Stimulated activated CD4-positive, alpha-beta T cell treated with anti-CD3 and anti-CD28 coated beads, Interleukin-4, amount 100 ng/mL, for 48 hours (primary cell): ENCODE data around the gene DACH2.
"Not testable (repeated sequence)": the region's sequence is repeated elsewhere in the genome, so short reads cannot be mapped to it uniquely, and the experiment has no call there.

ENCODE experiments used
- DNase-seq, 2 donors: peaks; one replicate each; pipeline ENCODE4 v3.0.0-alpha.2; 2020; ENCODE audit warnings: low read depth in 2 of 2

DACH2 gene

GRCh38 chrX:86148024-86148511 lies at the start of gene DACH2:
DACH2 (plus strand) TSS chrX:86148451.
- peak; percentile 26 to 27 for DNase-seq

- no peak for DNase-seq
Observed at GRCh38 chrX:86102341-86102740, 45.9 kb upstream of the DACH2 start.

- DNase-seq: no peak
Observed at GRCh38 chrX:86103061-86103460, 45.2 kb upstream of the DACH2 start.

GRCh38 chrX:86104526-86104925 lies 43.7 kb upstream of the DACH2 start:
- DNase-seq: no peak

- DNase-seq: no peak
Observed at GRCh38 chrX:86121916-86122315, 26.3 kb upstream of the DACH2 start.

GRCh38 chrX:86133761-86134160 lies 14.5 kb upstream of the DACH2 start:
- no peak for DNase-seq

GRCh38 chrX:86137071-86137470 lies 11.2 kb upstream of the DACH2 start:
- no peak for DNase-seq

- DNase-seq: no peak
Observed at GRCh38 chrX:86141786-86142185, 6.5 kb upstream of the DACH2 start.

GRCh38 chrX:86146102-86146501 lies 2.1 kb upstream of the DACH2 start:
- DNase-seq: no peak

GRCh38 chrX:86148594-86148993 lies 343 bp downstream of the DACH2 start:
- no peak for DNase-seq

GRCh38 chrX:86149119-86149518 lies 868 bp downstream of the DACH2 start:
- no peak for DNase-seq

- no peak for DNase-seq
Observed at GRCh38 chrX:86154553-86154952, 6.3 kb downstream of the DACH2 start.

- DNase-seq: no peak
Observed at GRCh38 chrX:86171366-86171765, 23.1 kb downstream of the DACH2 start.

GRCh38 chrX:86178906-86179305 lies 30.7 kb downstream of the DACH2 start:
- DNase-seq: no peak

- not testable (repeated sequence) for DNase-seq
Observed at GRCh38 chrX:86181325-86181724, 33.1 kb downstream of the DACH2 start.

GRCh38 chrX:86192827-86193226 lies 44.6 kb downstream of the DACH2 start:
- DNase-seq: no peak

GRCh38 chrX:86194758-86195157 lies 46.5 kb downstream of the DACH2 start:
- DNase-seq: no peak

GRCh38 chrX:86195343-86195742 lies 47.1 kb downstream of the DACH2 start:
- DNase-seq: no peak

- no peak for DNase-seq
Observed at GRCh38 chrX:86197815-86198214, 49.6 kb downstream of the DACH2 start.

- no peak for DNase-seq
Observed at GRCh38 chrX:86210772-86211171, 62.5 kb downstream of the DACH2 start.

- DNase-seq: no peak
Observed at GRCh38 chrX:86215260-86215659, 67.0 kb downstream of the DACH2 start.

GRCh38 chrX:86237482-86237881 lies 89.2 kb downstream of the DACH2 start:
- DNase-seq: no peak

GRCh38 chrX:86241547-86241946 lies 93.3 kb downstream of the DACH2 start:
- no peak for DNase-seq

- no peak for DNase-seq
Observed at GRCh38 chrX:86263526-86263925, 115.3 kb downstream of the DACH2 start.

GRCh38 chrX:86295293-86295692 lies 147.0 kb downstream of the DACH2 start:
- DNase-seq: no peak
